Hepatocyte (in vitro differentiated cells): ENCODE results near the gene JKAMP. TPM values are rescaled to one million over a fixed set of nuclear protein-coding genes. Genes with fewer than 3 reads are reported as not detected.

Experiments used
- DNase-seq: peaks from one replicate; pipeline ENCODE4 v3.0.0-alpha.2; 2016; ENCODE audit warnings: low spot score
- H2AFZ ChIP-seq: fragments of 200-600 bp; sonication (generic); 2 replicates; pipeline ENCODE4 v1.6.0; 2016; ENCODE audit warnings: antibody characterized with exemption, mild to moderate bottlenecking
- H3K27ac ChIP-seq: fragments of 200-600 bp; sonication (generic); 2 replicates; pipeline ENCODE4 v1.5.1; 2016; ENCODE audit warnings: mild to moderate bottlenecking
- H3K27me3 ChIP-seq: fragments of 200-600 bp; sonication (generic); 2 replicates; pipeline ENCODE4 v1.6.1; 2016
- H3K36me3 ChIP-seq: fragments of 200-600 bp; sonication (generic); replicated peaks from 2 replicates; pipeline ENCODE4 v1.5.1; 2016; ENCODE audit warnings: low read depth; ENCODE audit not compliant: insufficient read depth
- H3K4me1 ChIP-seq: fragments of 200-600 bp; sonication (generic); 2 replicates; pipeline ENCODE4 v1.5.1; 2016; ENCODE audit warnings: mild to moderate bottlenecking, moderate library complexity; ENCODE audit not compliant: insufficient read depth
- H3K4me2 ChIP-seq: fragments of 200-600 bp; sonication (generic); 2 replicates; pipeline ENCODE4 v1.6.0; 2016
- H3K4me3 ChIP-seq: fragments of 200-600 bp; sonication (generic); 2 replicates; pipeline ENCODE4 v1.5.1; 2016; ENCODE audit warnings: mild to moderate bottlenecking
- H3K79me2 ChIP-seq: fragments of 200-600 bp; sonication (generic); 2 replicates; pipeline ENCODE4 v1.6.0; 2017; ENCODE audit warnings: mild to moderate bottlenecking
- H3K9me2 ChIP-seq: fragments of 200-600 bp; sonication (generic); replicated peaks from 2 replicates; pipeline ENCODE4 v1.6.0; 2017; ENCODE audit warnings: mild to moderate bottlenecking; ENCODE audit not compliant: insufficient read depth
- H3K9me3 ChIP-seq: fragments of 200-600 bp; sonication (generic); 2 replicates; pipeline ENCODE4 v1.5.1; 2016; ENCODE audit warnings: low read depth, mild to moderate bottlenecking
- H4K20me1 ChIP-seq: fragments of 200-600 bp; sonication (generic); 2 replicates; pipeline ENCODE4 v1.6.0; 2016; ENCODE audit warnings: mild to moderate bottlenecking; ENCODE audit not compliant: insufficient read depth, poor library complexity, severe bottlenecking
- EZH2 ChIP-seq: fragments of 200-600 bp; sonication (generic); IDR thresholded peaks from 2 replicates; pipeline ENCODE4 v1.6.1; 2016; ENCODE audit warnings: antibody characterized with exemption, mild to moderate bottlenecking, borderline replicate concordance
- EZH2phosphoT487 ChIP-seq: fragments of 200-600 bp; sonication (generic); IDR thresholded peaks from one replicate; pipeline ENCODE4 v1.6.1; 2018; ENCODE audit warnings: antibody characterized with exemption, mild to moderate bottlenecking, low read depth, moderate library complexity; ENCODE audit not compliant: unreplicated experiment, severe bottlenecking
- WGBS: methylation state at CpG from one replicate; pipeline ENCODE4 v1.1.6; 2016; ENCODE audit warnings: low lambda C conversion rate; ENCODE audit errors: missing lambda C conversion rate; 5-methylcytosine and 5-hydroxymethylcytosine counted together
- polyA plus RNA-seq: library from polyadenylated mRNA; unstranded; fragments of >200 nt; fragmentation: Nextera tagmentation; extraction: Ambion mirVana; gene quantifications from 2 replicates; pipeline ENCODE4 v1.2.1, GENCODE V29; 2016
- total RNA-seq: library from RNA; depleted of rRNA; stranded (reverse); fragments of >200 nt; gene quantifications from 2 replicates; pipeline ENCODE4 v1.2.3, GENCODE V29; 2014
- TF ChIP-seq, protein P1 (sequence below): fragments of 200-600 bp; sonication (generic); IDR thresholded peaks from 2 replicates; pipeline ENCODE4 v1.5.1; 2016; ENCODE audit warnings: antibody characterized with exemption, mild to moderate bottlenecking; ENCODE audit not compliant: poor library complexity

The JKAMP gene
- total and polyA plus RNA-seq, 2 experiments from 2014 or later, result 69.9 to 94.9 TPM

- Histone ChIP-seq H3K9me2 (no peaks in the 10 kb centered on the region), H3K79me2 (no peaks in the 10 kb centered on the region), H4K20me1 (no peaks in the 10 kb centered on the region), H3K4me2 (no peak overlapping the region), H3K4me3 (no peak overlapping the region), H2AFZ (no peak overlapping the region), H3K27me3 (no peaks in the 10 kb centered on the region), H3K4me1 (no peaks in the 10 kb centered on the region), H3K27ac (no peak overlapping the region), H3K36me3 (no peaks in the 10 kb centered on the region), H3K9me3 (no peaks in the 10 kb centered on the region)
- no peak for DNase-seq
- 47% methylated on average over 2 of the region's 2 CpGs for WGBS
- TF ChIP-seq EZH2phosphoT487 (no peak), EZH2 (no peak)
- TF ChIP-seq, protein P1, sequence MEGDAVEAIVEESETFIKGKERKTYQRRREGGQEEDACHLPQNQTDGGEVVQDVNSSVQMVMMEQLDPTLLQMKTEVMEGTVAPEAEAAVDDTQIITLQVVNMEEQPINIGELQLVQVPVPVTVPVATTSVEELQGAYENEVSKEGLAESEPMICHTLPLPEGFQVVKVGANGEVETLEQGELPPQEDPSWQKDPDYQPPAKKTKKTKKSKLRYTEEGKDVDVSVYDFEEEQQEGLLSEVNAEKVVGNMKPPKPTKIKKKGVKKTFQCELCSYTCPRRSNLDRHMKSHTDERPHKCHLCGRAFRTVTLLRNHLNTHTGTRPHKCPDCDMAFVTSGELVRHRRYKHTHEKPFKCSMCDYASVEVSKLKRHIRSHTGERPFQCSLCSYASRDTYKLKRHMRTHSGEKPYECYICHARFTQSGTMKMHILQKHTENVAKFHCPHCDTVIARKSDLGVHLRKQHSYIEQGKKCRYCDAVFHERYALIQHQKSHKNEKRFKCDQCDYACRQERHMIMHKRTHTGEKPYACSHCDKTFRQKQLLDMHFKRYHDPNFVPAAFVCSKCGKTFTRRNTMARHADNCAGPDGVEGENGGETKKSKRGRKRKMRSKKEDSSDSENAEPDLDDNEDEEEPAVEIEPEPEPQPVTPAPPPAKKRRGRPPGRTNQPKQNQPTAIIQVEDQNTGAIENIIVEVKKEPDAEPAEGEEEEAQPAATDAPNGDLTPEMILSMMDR, result no peak
Measured at GRCh38 chr14:59454139-59454538, 30.2 kb upstream of the JKAMP start.

DNA sequence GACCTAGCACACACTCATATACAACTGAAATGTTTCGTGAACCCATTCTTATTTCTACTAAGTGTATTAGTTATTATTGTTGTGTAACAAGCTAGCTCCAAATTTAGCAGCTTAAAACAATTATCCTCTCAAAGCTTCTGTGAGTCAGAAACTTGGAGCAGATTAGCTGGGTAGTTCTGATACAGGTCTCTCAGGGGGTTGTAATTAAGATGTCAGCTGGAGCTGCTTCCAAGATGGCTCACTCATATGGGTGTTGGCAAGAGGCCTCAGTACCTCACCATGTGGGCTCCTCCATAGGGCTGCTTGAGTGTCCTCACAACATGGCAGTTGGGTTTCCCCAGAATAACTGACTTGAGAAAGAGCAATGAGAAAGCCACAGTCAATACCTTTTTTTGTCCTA is 28.9 kb upstream of the JKAMP start:
- no peak overlapping the region for H2AFZ ChIP-seq
- H3K4me2 ChIP-seq, result no peak overlapping the region
- TF ChIP-seq, protein P1, result no peak
- TF ChIP-seq EZH2phosphoT487, result no peak
- no peak for TF ChIP-seq EZH2
- DNase-seq, result no peak
- H3K27me3 ChIP-seq, result no peaks in the 10 kb centered on the region
- no peak overlapping the region for H3K4me3 ChIP-seq
- H4K20me1 ChIP-seq, result no peaks in the 10 kb centered on the region
- H3K9me3 ChIP-seq, result no peaks in the 10 kb centered on the region
- H3K4me1 ChIP-seq, result no peaks in the 10 kb centered on the region
- H3K27ac ChIP-seq, result no peak overlapping the region
- H3K79me2 ChIP-seq, result no peaks in the 10 kb centered on the region
- WGBS, result 100% methylated on average over 1 of the region's 1 CpG
- H3K36me3 ChIP-seq, result no peaks in the 10 kb centered on the region
- H3K9me2 ChIP-seq, result no peaks in the 10 kb centered on the region

- Histone ChIP-seq H3K27ac (no peak overlapping the region), H4K20me1 (no peaks in the 10 kb centered on the region), H3K27me3 (no peaks in the 10 kb centered on the region), H3K9me2 (no peaks in the 10 kb centered on the region), H3K79me2 (no peaks in the 10 kb centered on the region), H3K9me3 (no peaks in the 10 kb centered on the region), H3K4me2 (no peak overlapping the region), H3K4me1 (no peaks in the 10 kb centered on the region), H3K4me3 (no peak overlapping the region), H2AFZ (no peak overlapping the region), H3K36me3 (no peaks in the 10 kb centered on the region)
- DNase-seq, result no peak
- 83% methylated on average over 2 of the region's 2 CpGs for WGBS
- TF ChIP-seq EZH2 (no peak), EZH2phosphoT487 (no peak)
- TF ChIP-seq, protein P1, result no peak
Measured at GRCh38 chr14:59458486-59458885, 25.8 kb upstream of the JKAMP start.

DNA sequence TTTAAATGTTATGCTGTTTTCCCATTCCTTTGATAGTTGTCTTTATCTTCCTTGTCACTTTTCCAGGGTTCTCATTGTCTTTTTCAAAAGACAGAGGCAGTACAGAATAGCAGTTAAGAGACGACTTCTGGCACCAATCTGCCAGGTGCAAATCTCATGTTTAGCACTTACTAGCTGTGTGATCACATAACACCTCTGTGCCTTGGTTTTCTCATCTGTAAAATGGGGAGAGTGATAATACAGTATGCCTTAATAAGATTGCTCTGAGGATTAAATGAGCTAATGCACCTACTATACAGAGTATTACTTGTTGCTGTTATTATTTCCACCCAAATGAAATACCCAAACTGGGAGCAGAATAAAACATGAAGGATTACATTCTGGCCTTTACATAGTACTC is 23.9 kb upstream of the JKAMP start:
- no peaks in the 10 kb centered on the region for H3K36me3 ChIP-seq
- no peak overlapping the region for H2AFZ ChIP-seq
- no peaks in the 10 kb centered on the region for H4K20me1 ChIP-seq
- TF ChIP-seq EZH2 (no peak), EZH2phosphoT487 (no peak)
- TF ChIP-seq, protein P1, result no peak
- H3K27ac ChIP-seq, result no peak overlapping the region
- no peaks in the 10 kb centered on the region for H3K27me3 ChIP-seq
- DNase-seq, result no peak
- H3K4me3 ChIP-seq, result no peak overlapping the region
- no peaks in the 10 kb centered on the region for H3K9me2 ChIP-seq
- H3K4me2 ChIP-seq, result no peak overlapping the region
- H3K9me3 ChIP-seq, result no peaks in the 10 kb centered on the region
- 93% methylated on average over 1 of the region's 1 CpG for WGBS
- peaks cover 9% of the 10 kb centered on the region for H3K4me1 ChIP-seq
- no peaks in the 10 kb centered on the region for H3K79me2 ChIP-seq
